Daoy (cell line): Measurements from ENCODE around the gene BUD31. TPM values are rescaled to one million over a fixed set of nuclear protein-coding genes. Genes with fewer than 3 reads are reported as not detected.
"Not testable (repeated sequence)": the region's sequence is repeated elsewhere in the genome, so short reads cannot be mapped to it uniquely, and the experiment has no call there.

Source experiments
- DNase-seq: peaks from one replicate; pipeline ENCODE4 v3.0.0-alpha.2; 2015; ENCODE audit warnings: low read depth
- total RNA-seq: library from RNA; depleted of rRNA; stranded (reverse); fragments of >200 nt; shearing (Covaris generic); gene quantifications from 2 replicates; pipeline ENCODE4 v1.2.3, GENCODE V29; 2014; rRNA removed

The BUD31 gene
- total RNA-seq = 374 and 510 TPM in 2 replicates

- peak; percentile 99 for DNase-seq
These were observed at the start of gene BUD31, which contains the start of gene PDAP1 for GRCh38 chr7:99408379-99409191. Gene BUD31 (plus strand): TSS chr7:99408969. CDS start chr7:99411093, 2,124 bp downstream. Gene PDAP1 (minus strand): TSS chr7:99408597. CDS start chr7:99408548, 49 bp downstream.

DNA sequence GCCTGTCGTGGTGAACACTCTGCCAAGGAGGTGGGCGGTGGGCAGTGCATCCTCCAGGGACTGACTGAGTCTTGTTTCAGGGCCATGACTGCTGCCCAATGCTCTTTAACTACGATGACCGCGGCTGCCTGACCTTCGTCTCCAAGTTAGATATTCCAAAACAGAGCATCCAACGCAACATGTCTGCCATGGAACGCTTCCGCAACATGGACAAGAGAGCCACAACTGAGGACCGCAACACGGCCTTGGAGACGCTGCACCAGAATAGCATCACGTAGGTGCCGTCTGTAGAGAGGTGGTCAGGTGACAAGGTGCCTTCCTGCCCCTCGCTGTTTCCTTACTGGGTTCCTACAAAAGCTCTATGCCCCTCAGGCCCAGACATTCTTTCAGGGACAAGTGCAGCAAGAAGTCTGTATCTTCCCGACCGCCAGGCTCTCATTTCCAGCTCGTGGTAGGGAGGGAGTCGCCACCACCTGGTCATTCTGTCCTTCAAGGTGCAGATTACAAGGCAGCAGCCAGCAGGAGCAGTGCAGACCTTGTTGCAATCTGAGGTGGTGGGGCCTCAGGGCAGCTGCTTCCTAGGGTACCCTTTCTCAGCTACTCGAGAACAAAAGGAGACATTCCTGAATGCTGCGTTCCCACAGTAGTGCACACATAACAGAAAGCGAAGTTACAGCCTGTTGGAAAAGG, 49.2 kb upstream of the BUD31 start:
- DNase-seq = no peak

- DNase-seq = peak; percentile 89
These were observed 46.0 kb upstream of the BUD31 start for GRCh38 chr7:99362801-99363200.

DNA sequence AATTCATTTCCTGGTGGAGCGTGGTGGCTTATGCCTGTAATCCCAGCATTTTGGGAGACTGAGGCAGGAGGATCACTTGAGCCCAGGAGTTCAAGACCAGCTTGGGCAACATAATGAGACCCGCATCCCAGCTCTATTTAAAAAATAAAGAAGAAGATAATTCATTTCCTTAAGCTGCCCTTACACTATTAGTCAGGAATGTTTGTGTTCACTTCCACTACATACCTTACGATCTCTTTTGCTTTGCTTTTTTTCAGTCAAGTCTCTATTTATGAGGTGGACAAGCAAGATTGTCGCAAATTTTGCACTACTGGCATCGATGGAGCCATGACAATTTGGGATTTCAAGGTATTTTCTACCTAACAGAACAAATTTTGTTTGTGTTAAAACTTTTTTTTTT, 45.5 kb upstream of the BUD31 start:
- DNase-seq = no peak

DNA sequence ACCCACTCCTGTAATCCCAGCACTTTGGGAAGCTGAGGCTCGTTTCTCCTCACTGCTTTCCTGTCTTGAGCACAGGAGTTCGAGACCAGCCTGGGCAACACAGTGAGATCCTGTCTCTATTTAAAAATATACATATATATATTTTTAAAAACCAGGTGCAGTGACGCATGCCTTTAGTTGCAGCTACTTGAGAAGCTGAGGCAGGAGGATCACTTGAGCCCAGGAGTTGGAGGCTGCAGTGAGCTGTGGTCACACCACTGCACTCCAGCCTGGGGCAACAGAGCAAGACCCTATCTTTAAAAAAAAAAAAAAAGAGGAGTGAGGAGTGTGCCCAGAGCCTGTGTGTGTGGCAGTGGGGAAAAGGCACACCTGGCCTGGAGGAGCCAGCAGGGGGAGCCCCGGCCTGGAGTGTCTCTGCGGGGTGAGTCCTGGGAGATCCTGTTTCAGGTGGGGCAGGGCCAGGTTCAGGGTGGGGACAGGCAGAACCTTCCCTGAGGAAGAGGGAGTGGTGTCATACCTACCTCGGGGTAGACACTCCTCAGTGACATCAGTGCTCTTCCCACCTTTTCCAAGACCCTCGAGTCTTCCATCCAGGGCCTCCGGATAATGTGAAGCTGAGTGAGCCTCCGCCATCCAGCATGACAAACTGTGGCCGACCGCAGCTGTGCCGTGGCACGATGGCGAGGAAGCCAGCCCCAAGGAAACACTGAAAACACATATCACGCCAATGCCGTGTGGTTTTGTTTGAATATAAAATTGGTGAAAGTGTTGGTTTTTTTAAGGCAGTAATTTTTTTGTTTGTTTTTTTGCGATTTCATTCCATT, 43.2 kb upstream of the BUD31 start:
- peak; percentile 42 for DNase-seq

DNA sequence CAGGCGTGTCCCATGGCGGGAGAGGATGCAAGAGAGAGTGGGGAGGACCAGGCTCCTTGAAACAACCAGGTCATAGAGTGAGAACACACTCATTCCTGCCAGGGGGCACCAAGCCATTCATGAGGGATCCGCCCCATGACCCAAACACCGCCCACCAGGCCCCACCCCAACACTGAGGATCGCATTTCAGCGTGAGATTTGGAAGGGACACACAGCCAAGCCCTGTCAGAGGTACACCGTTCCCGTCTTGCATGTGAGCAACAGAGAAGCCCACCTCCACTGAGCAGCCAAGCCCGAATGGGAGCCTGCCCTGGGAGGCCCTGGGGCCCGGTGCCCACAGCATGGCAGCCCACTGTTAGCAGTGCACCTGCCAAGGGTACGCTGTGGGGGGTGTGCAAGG, 42.1 kb upstream of the BUD31 start:
- no peak for DNase-seq

DNA sequence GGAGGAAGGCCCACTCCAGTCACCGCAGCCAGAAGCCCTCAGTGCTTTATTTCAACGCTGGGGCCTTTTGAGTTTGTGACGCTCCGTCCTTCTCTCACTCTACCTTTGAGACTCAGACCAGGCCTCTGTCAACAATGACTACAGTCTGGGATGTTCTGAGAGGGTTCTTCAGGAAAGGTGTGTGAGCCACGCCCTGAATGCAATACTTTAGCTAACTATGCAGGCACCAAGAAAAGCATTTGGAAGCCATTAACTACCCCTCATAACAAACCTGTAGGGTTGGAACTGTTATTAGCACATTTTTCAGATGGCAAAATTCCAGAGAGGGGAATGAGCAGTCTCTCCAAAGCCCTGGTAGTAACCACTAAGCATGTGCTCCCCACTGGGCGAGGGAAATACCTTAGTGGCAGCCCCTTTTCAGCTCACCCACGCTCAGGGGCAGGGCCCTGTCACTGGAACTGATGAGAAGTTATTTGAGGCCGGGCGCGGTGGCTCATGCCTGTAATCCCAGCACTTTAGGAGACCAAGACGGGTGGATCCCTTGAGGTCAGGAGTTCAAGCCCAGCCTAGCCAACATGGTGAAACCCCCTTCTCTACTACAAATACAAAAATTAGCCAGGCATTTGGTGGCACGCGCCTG, 39.9 kb upstream of the BUD31 start:
- peak; percentile 41 for DNase-seq

GRCh38 chr7:99369767-99370391, 38.9 kb upstream of the BUD31 start:
- DNase-seq = peak; percentile 84

DNA sequence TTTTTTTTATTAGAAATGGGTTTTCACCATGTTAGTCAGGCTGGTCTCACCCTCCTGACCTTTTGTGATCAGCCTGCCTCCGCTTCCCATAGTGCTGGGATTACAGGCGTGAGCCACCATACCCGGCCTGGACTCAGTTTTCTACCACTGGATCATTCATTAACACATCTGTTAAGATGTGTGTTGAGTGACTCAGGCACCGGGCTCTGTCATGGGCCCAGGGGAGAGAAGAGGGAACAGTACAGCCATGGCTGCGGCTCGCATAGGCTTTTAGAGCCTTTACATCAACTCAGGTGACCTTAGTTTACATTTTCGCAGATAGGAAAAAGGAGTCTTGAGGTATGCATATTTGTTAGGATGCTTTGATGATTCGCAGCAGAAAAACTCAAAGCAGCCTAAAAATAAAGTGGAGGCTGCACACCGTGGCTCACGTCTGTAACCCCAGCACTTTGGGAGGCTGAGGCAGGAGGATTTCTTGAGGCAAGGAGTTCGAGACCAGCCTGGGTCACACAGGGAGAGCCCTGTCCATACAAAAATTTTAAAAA, 37.3 kb upstream of the BUD31 start:
- no peak for DNase-seq

- no peak for DNase-seq
These were observed 36.3 kb upstream of the BUD31 start for GRCh38 chr7:99372275-99373090.

- DNase-seq = no peak
These were observed 35.4 kb upstream of the BUD31 start for GRCh38 chr7:99373091-99374066.

DNA sequence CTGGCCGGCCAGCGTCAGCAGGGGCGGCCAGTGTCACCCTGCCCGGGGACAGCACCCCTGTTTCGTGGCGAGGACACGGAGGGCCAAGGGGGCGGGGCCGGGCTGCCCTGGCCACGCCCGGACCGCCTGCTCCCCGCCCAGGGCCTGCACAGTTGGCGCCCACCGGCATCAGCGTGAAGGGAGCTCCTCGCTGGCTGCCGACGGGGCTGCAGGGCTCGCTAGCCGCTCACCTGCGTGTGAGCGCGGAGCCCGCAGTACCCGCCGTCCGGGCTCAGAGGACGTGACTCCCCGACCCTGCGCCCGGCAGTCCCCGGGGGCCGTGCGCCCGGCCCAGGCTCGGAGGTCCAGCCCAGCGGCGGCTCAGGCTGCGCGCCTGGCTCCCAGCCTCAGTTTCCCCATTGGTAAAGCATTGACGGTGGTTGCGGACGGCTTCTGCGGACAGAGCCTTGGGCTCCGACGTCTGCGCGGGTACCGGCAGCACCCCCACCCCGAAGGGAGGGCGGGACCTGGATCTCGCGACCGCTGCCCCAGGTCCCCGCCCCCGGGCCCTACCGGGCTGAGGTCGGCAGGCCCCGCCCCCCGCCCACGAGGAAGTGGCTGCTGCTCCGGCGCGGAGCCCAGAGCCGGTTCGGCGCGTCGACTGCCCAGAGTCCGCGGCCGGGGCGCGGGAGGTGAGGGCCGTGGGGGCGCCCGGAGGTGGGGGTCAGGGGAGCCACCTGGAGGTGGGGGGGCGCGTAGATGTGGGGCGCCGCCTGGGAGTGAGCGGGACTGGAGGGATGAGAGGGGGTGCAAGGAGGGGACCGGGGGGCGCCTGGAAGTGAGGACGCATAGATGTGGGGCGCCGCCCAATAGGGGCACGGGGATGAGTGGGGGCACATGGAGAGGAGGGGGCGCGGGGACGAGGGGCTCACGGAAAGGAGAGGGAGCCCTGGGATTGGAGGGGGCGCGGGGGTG, 34.4 kb upstream of the BUD31 start, which contains the start of gene ARPC1B:
TSS of gene ARPC1B (plus strand) at position 620 of the 954 bp plus-strand sequence. CDS start 10,985 bp downstream, outside the sequence.
- DNase-seq = peak; percentile 95

GRCh38 chr7:99375070-99375807, 33.5 kb upstream of the BUD31 start:
- DNase-seq = peak; percentile 92

GRCh38 chr7:99379043-99379577, 29.7 kb upstream of the BUD31 start:
- DNase-seq = peak; percentile 95

DNA sequence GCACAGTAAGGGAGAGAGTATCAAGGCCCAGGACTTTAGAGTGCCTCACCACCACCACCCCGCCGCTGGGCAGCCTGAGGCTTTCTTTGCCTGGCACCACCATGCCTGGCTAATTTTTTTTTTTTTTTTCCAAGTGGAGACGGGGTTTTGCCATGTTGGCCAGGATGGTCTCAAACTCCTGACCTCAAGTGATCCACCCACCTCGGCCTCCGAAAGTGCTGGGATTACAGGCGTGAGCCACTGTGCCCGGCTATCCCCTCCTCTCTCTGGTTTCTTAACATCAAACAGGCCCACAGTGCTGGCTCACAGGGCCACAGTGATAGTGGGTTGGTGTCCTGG, 29.1 kb upstream of the BUD31 start:
- DNase-seq = not testable (repeated sequence)

DNA sequence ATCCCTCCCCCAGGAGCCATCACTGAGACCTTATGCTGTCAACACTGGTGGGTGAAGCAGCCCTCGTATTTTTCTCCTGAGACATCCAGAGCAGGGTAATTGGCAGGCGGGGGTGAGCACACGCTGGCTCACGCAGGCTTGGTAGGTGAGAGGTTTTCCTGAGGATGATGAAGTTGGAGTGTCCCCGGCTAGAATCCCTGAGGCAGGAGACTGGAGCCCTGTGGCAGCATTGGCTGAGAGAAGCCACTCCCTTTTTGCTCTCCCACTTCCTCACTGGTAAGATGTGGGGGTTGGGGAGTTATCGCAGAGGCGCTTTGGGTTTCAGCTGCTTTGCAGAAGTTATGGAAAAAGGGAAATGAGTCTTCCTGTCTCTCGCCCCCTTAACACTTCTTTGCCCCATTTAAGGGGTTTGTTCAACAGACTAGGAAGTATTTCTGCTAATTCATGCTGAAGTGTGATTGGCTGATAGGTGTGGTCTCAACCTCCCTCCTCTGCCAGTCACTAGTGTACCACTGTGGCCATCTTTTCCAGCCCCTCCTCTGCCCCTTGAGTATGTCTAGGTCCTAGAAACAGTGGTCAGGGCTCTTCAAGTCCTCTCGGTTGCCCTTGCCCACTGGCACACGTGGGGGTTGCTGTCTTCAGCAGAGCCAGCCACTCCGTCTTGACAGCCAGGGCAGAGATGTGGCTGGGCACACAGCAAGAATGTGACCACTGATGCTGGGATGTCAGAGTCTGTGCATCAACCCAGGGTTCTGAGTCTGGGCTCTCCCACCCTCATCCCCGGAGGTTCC, 28.5 kb upstream of the BUD31 start:
- peak; percentile 92 for DNase-seq
